Endothelial cell of umbilical vein (primary cell): Measurements from ENCODE around the gene KRTAP29-1. TPM values are rescaled to one million over a fixed set of nuclear protein-coding genes. Genes with fewer than 3 reads are reported as not detected.

ENCODE experiments used
- BruUV-seq: library from RNA; stranded (reverse); fragments of 400-500 nt; replicated peaks from 2 replicates; lab custom pipeline; 2021; lab: Mats Ljungman, UMichigan
- CTCF ChIA-PET: fragments of 300-600, 350-600 bp; sonication (Branson Sonifier 250); formaldehyde crosslinking; loops from one replicate; lab custom pipeline; 2021; ENCODE audit warnings: antibody characterized with exemption, inconsistent platforms; lab: Charles Lee
- POLR2A ChIA-PET: fragments of 300-600, 350-600 bp; sonication (Branson Sonifier 250); formaldehyde crosslinking; loops from one replicate; lab custom pipeline; 2021; ENCODE audit warnings: antibody characterized with exemption, inconsistent platforms; lab: Charles Lee
- DNase-seq: peaks from one replicate; pipeline ENCODE4 v3.0.0-alpha.2; 2011; ENCODE audit warnings: low read depth, low spot score
- FAIRE-seq: peaks from 2 replicates; lab custom pipeline; 2011; peaks lifted over from hg19 to GRCh38; lab: Jason Lieb, UNC
- H2AFZ ChIP-seq: 2 replicates; pipeline ENCODE4 v1.6.0; 2012; ENCODE audit warnings: low read depth, low read length, control low read depth, inconsistent platforms
- H3K27ac ChIP-seq: 2 replicates; pipeline ENCODE4 v1.5.1; 2011; ENCODE audit warnings: low read depth, mild to moderate bottlenecking, control low read depth, low read length, moderate library complexity; ENCODE audit not compliant: insufficient read depth
- H3K27me3 ChIP-seq, 2 experiments: 2 replicates each; pipeline versions ENCODE4 v1.6.0 to v1.6.1; 2011; ENCODE audit warnings: low read length in 2 of 2, mixed read lengths in 1 of 2; ENCODE audit not compliant: control insufficient read depth in 2 of 2, insufficient read depth in 2 of 2
- H3K36me3 ChIP-seq, 2 experiments: 2 replicates in 1 of 2; 3 replicates in 1 of 2; pipeline ENCODE4 v1.5.1; 2011; ENCODE audit warnings: low read length in 2 of 2, mild to moderate bottlenecking in 1 of 2, moderate library complexity in 1 of 2; ENCODE audit not compliant: control insufficient read depth in 2 of 2, insufficient read depth in 2 of 2; ENCODE audit errors: extremely low read depth in 1 of 2
- H3K4me1 ChIP-seq: 3 replicates; pipeline ENCODE4 v1.5.1; 2011; ENCODE audit warnings: mild to moderate bottlenecking, low read length; ENCODE audit not compliant: control insufficient read depth, insufficient read depth; ENCODE audit errors: extremely low read depth
- H3K4me2 ChIP-seq: 2 replicates; pipeline ENCODE4 v1.6.1; 2011; ENCODE audit warnings: low read length, control low read depth, mixed read lengths; ENCODE audit not compliant: insufficient read depth
- H3K4me3 ChIP-seq, 3 experiments: fragments of 200-600 bp in 1 of 3; sonication (generic), shearing (Covaris generic) in 1 of 3; replicated peaks in 1 of 3; 2 replicates each; pipeline ENCODE4 v1.5.1; 2011 to 2016; ENCODE audit warnings: control low read depth in 3 of 3, low read length in 3 of 3, mild to moderate bottlenecking in 2 of 3, inconsistent platforms in 1 of 3, low read depth in 1 of 3, moderate library complexity in 1 of 3; ENCODE audit not compliant: insufficient read depth in 1 of 3
- H3K79me2 ChIP-seq: 2 replicates; pipeline ENCODE4 v1.6.0; 2012; ENCODE audit warnings: low read length, inconsistent platforms; ENCODE audit not compliant: control insufficient read depth, insufficient read depth
- H3K9ac ChIP-seq: replicated peaks from 2 replicates; pipeline ENCODE3; 2011; ENCODE audit warnings: low read length, control low read depth; ENCODE audit not compliant: insufficient read depth; ENCODE audit errors: extremely low read depth
- H3K9me1 ChIP-seq: replicated peaks from 3 replicates; pipeline ENCODE4 v1.6.0; 2011; ENCODE audit warnings: mild to moderate bottlenecking, low read length; ENCODE audit not compliant: control insufficient read depth, insufficient read depth; ENCODE audit errors: extremely low read depth
- H3K9me3 ChIP-seq: replicated peaks from 2 replicates; pipeline ENCODE4 v1.5.1; 2012; ENCODE audit warnings: low read length, inconsistent platforms; ENCODE audit not compliant: control insufficient read depth, insufficient read depth
- H4K20me1 ChIP-seq: replicated peaks from 2 replicates; pipeline ENCODE3; 2011; ENCODE audit warnings: mild to moderate bottlenecking, low read length; ENCODE audit not compliant: control insufficient read depth, insufficient read depth; ENCODE audit errors: extremely low read depth
- FOS ChIP-seq: IDR thresholded peaks from 2 replicates; pipeline ENCODE4 v1.6.1; 2011; ENCODE audit warnings: mild to moderate bottlenecking, low read length, moderate library complexity, borderline replicate concordance; ENCODE audit not compliant: insufficient read depth
- GATA2 ChIP-seq: IDR thresholded peaks from 2 replicates; pipeline ENCODE4 v1.7.0; 2011; ENCODE audit warnings: low read depth, mild to moderate bottlenecking, moderate library complexity, mixed read lengths, low read length; ENCODE audit not compliant: insufficient read length, insufficient read depth
- JUN ChIP-seq: IDR thresholded peaks from 2 replicates; pipeline ENCODE4 v1.6.1; 2011; ENCODE audit warnings: borderline replicate concordance, low read depth; ENCODE audit not compliant: insufficient read length, insufficient read depth
- MAX ChIP-seq: IDR thresholded peaks from 2 replicates; pipeline ENCODE4 v1.6.1; 2011; ENCODE audit not compliant: insufficient read depth, insufficient read length
- POLR2A ChIP-seq: IDR thresholded peaks from 2 replicates; pipeline ENCODE4 v1.6.1; 2012; ENCODE audit warnings: low read depth, mild to moderate bottlenecking, control low read depth, low read length
- POLR2AphosphoS5 ChIP-seq: IDR thresholded peaks from 2 replicates; pipeline ENCODE4 v1.6.1; 2012; ENCODE audit warnings: low read depth, mild to moderate bottlenecking, control low read depth, low read length, moderate library complexity; ENCODE audit not compliant: insufficient read depth
- dilution Hi-C: fragments of 300-500 bp; cut with MboI; formaldehyde crosslinking; loops from one replicate; pipeline ENCODE4 v1.15.0; 2019; ENCODE audit warnings: low sequenced_read_pairs; ENCODE audit not compliant: extremely low pct_ligation_motif_present
- intact Hi-C: fragments of 100-400 bp; cut with micrococcal nuclease; formaldehyde crosslinking; loops from one replicate; pipeline ENCODE4 v1.10.0; 2022
- polyA plus RNA-seq, 4 experiments: library from polyadenylated mRNA; depleted of rRNA in 3 of 4; stranded (reverse) in 3 of 4; unstranded in 1 of 4; fragments of >200 nt; gene quantifications; 2 replicates each; pipeline versions ENCODE4 v1.2.1 to v1.2.3, GENCODE V29; 2011 to 2012; ENCODE audit warnings: missing spikeins in 1 of 4
- total RNA-seq: library from RNA; stranded (reverse); gene quantifications from 2 replicates; pipeline ENCODE4 v1.2.3, GENCODE V29; 2021
- TF ChIP-seq, protein P1 (sequence below), 2 donors: IDR thresholded peaks; 1 replicate in 1 of 2; 2 replicates in 1 of 2; pipeline ENCODE4 v1.5.1; 2011; ENCODE audit warnings: low read length in 2 of 2, mild to moderate bottlenecking in 2 of 2, moderate library complexity in 2 of 2, control low read depth in 1 of 2, inconsistent platforms in 1 of 2, low read depth in 1 of 2; ENCODE audit not compliant: insufficient read depth in 1 of 2; ENCODE audit errors: extremely low read depth in 1 of 2

The KRTAP29-1 gene
- total and polyA plus RNA-seq, 2 donors (not counting 3 experiments of a cell fraction or from before 2014, with no cell fraction given): not detected

DNA sequence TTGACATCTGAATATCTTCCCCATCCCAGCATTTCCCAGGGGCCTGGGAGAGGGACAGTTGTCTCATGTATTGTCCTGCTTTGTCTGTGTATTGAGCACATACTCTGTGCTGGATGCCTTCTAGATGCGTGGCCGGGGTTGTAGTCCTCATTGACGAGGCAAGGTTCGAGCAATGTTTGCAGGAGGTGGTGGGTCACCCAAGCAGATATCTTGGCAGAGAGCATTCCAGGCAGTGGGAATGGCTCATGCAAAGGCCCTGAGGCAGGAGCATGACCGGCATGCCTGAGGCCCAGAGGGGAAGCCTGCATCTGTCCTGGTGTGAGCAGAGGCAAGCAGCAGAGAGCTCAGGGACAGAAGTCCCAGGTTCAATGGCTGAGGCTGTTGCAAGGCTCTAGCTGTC is 30.4 kb upstream of the KRTAP29-1 start:
- Histone ChIP-seq H3K9ac (no peak overlapping the region), H3K27me3 (no peaks in the 10 kb centered on the region), H4K20me1 (no peaks in the 10 kb centered on the region), H3K79me2 (no peaks in the 10 kb centered on the region), H3K36me3 (no peaks in the 10 kb centered on the region), H3K9me3 (no peaks in the 10 kb centered on the region), H3K4me3 (no peak overlapping the region), H3K27ac (no peak overlapping the region), H3K9me1 (no peaks in the 10 kb centered on the region), H3K4me2 (no peak overlapping the region), H2AFZ (no peak overlapping the region), H3K4me1 (no peaks in the 10 kb centered on the region)
- TF ChIP-seq GATA2: no peak
- TF ChIP-seq MAX: no peak
- TF ChIP-seq POLR2A: no peak
- TF ChIP-seq, protein P1, sequence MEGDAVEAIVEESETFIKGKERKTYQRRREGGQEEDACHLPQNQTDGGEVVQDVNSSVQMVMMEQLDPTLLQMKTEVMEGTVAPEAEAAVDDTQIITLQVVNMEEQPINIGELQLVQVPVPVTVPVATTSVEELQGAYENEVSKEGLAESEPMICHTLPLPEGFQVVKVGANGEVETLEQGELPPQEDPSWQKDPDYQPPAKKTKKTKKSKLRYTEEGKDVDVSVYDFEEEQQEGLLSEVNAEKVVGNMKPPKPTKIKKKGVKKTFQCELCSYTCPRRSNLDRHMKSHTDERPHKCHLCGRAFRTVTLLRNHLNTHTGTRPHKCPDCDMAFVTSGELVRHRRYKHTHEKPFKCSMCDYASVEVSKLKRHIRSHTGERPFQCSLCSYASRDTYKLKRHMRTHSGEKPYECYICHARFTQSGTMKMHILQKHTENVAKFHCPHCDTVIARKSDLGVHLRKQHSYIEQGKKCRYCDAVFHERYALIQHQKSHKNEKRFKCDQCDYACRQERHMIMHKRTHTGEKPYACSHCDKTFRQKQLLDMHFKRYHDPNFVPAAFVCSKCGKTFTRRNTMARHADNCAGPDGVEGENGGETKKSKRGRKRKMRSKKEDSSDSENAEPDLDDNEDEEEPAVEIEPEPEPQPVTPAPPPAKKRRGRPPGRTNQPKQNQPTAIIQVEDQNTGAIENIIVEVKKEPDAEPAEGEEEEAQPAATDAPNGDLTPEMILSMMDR (IDR thresholded peaks at IDR 0.05; ENCODE audit: extremely low read depth in 1 of 2, insufficient read depth in 1 of 2, low read depth in 1 of 2, low read length in 2 of 2): no peak
- TF ChIP-seq FOS: no peak
- TF ChIP-seq POLR2AphosphoS5: no peak
- TF ChIP-seq JUN: no peak
- POLR2A ChIA-PET: no interaction called here
- no peak for FAIRE-seq
- CTCF ChIA-PET: no interaction called here
- no peak for DNase-seq
- BruUV-seq: no TSS peak
- dilution Hi-C loops (no loop called here), intact Hi-C loops (no loop called here)
